SH-SY5Y (cell line): ENCODE data around the gene ENHO.

ENCODE experiments used
- GATA2 ChIP-seq: IDR thresholded peaks from 2 replicates; pipeline ENCODE4 v1.6.1; 2011; ENCODE audit warnings: mild to moderate bottlenecking, low read depth, low read length
- GATA3 ChIP-seq: IDR thresholded peaks from 2 replicates; pipeline ENCODE4 v1.6.1; 2011; ENCODE audit warnings: low read depth, mild to moderate bottlenecking, low read length, moderate library complexity

DNA sequence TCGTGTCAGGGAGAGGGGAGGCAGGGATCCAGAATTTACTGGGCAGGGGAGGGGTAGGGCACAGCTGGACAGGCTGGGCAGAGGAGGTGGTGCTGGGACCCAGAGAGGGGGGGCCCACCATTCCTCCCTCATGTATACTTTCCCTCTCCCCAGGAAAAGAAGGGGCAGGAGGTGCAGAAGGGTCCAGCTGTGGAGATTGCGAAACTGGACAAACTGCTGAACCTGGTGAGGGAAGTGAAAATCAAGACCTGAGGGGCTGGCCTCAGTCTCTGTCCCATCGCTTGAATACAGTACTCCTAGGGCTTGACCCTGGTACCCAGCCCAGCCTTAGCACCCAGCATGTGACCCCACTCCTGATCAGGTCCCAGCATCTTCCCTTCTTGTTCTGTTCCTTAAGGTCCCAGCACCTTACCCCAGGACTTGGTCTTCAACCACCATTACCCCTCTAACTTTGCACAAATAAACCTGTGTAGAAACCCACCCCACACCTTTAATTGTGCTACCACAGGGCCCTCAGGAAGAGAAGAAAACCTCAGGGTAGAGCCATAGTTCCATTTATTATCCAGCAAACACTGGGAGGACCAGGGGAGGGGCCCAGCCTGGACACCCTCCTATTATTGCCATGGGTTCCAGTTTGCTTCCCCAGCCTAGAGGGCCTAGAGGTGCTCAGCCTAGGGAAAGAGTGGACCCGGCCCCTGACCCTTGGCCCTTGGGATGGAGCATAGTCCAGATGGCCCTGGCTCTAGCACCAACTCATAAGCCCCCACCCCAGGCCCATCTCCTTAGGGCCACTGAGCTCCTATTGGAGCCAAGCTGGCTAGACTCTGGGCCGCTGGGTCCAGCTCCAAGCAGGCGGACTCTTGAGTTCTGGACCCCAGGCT lies 2.0 kb downstream of the ENHO start:
- TF ChIP-seq GATA2 (no peak), GATA3 (no peak)
